Stimulated activated CD4-positive, alpha-beta T cell treated with anti-CD3 and anti-CD28 coated beads, Interleukin-1b, Interleukin-23, amount 100 ng/mL, for 1 hour (primary cell): ENCODE measurements around the gene APOL3.
"Not testable (repeated sequence)": the region's sequence is repeated elsewhere in the genome, so short reads cannot be mapped to it uniquely, and the experiment has no call there.

Experiments
- DNase-seq, 2 donors: peaks; one replicate each; pipeline ENCODE4 v3.0.0-alpha.2; 2020; ENCODE audit warnings: low read depth in 2 of 2

APOL3 gene

GRCh38 chr22:36101756-36102155 lies 58.8 kb downstream of the APOL3 start:
- DNase-seq: no peak

GRCh38 chr22:36100908-36101307 lies 59.6 kb downstream of the APOL3 start:
- DNase-seq: not testable (repeated sequence)

GRCh38 chr22:36100134-36100824 lies 60.3 kb downstream of the APOL3 start:
- DNase-seq: no peak

- DNase-seq: not testable (repeated sequence)
Measured at GRCh38 chr22:36099561-36099960, 61.0 kb downstream of the APOL3 start.

- DNase-seq: no peak
Measured at GRCh38 chr22:36097880-36098279, 62.7 kb downstream of the APOL3 start.

- not testable (repeated sequence) for DNase-seq
Measured at GRCh38 chr22:36090772-36091171, 69.8 kb downstream of the APOL3 start.
